WTC11 (cell line): Measurements from ENCODE around the gene FANK1. TPM values are rescaled to one million over a fixed set of nuclear protein-coding genes. Genes with fewer than 3 reads are reported as not detected.

Experiments used
- ATAC-seq: fragments of 200-7000 bp; cut with Tn5 transposase; 2 replicates; pipeline ENCODE4 v1.10.0; 2021; ENCODE audit warnings: mild to moderate bottlenecking, moderate library complexity
- CTCF ChIA-PET: fragments of 300-600 bp; sonication (Branson Sonifier 250); formaldehyde crosslinking; loops from one replicate; lab custom pipeline; 2021; ENCODE audit warnings: antibody characterized with exemption; lab: Charles Lee
- POLR2A ChIA-PET: fragments of 350-600 bp; sonication (Branson Sonifier 250); formaldehyde crosslinking; loops from one replicate; lab custom pipeline; 2021; ENCODE audit warnings: antibody characterized with exemption; lab: Charles Lee
- DNase-seq: peaks from one replicate; pipeline ENCODE4 v3.0.0; 2021; ENCODE audit warnings: low spot score
- H3K27ac Mint-ChIP-seq: 2 replicates; pipeline ENCODE4 v1.8.0; 2021; ENCODE audit warnings: mixed read lengths
- H3K27me3 Mint-ChIP-seq: 2 replicates; pipeline ENCODE4 v1.8.0; 2021; ENCODE audit warnings: low read depth, mild to moderate bottlenecking, moderate library complexity, mixed read lengths
- H3K36me3 Mint-ChIP-seq: 2 replicates; pipeline ENCODE4 v1.8.0; 2021; ENCODE audit warnings: mixed read lengths
- H3K4me1 Mint-ChIP-seq: 2 replicates; pipeline ENCODE4 v1.8.0; 2022; ENCODE audit warnings: mixed read lengths
- H3K4me3 Mint-ChIP-seq: 2 replicates; pipeline ENCODE4 v1.8.0; 2021; ENCODE audit warnings: mild to moderate bottlenecking, moderate library complexity, mixed read lengths
- H3K9me3 Mint-ChIP-seq: 2 replicates; pipeline ENCODE4 v1.8.0; 2021; ENCODE audit warnings: mixed read lengths
- ATF1 ChIP-seq: sonication (generic); formaldehyde crosslinking; IDR thresholded peaks from 2 replicates; pipeline ENCODE4 v1.8.1; 2023; ENCODE audit warnings: mild to moderate bottlenecking, moderate library complexity, missing genetic modification reagents
- CTCF ChIP-seq: fragments of 200-600 bp; IDR thresholded peaks from 2 replicates; pipeline ENCODE4 v1.8.0; 2022; ENCODE audit warnings: antibody characterized with exemption
- E2F4 ChIP-seq: sonication (generic); formaldehyde crosslinking; IDR thresholded peaks from 2 replicates; pipeline ENCODE4 v1.8.1; 2022; ENCODE audit warnings: low read depth, mild to moderate bottlenecking, moderate library complexity, missing genetic modification reagents, borderline replicate concordance
- E2F5 ChIP-seq: sonication (generic); formaldehyde crosslinking; IDR thresholded peaks from 2 replicates; pipeline ENCODE4 v1.8.1; 2022; ENCODE audit warnings: mild to moderate bottlenecking, moderate library complexity, missing genetic modification reagents
- GABPB1 ChIP-seq: sonication (generic); formaldehyde crosslinking; IDR thresholded peaks from 2 replicates; pipeline ENCODE4 v1.8.1; 2023; ENCODE audit warnings: mild to moderate bottlenecking, missing genetic modification reagents
- GRHL2 ChIP-seq: fragments of 250-450 bp; sonication (Bioruptor Pico); IDR thresholded peaks from 2 replicates; pipeline ENCODE4 v1.8.0; 2022; ENCODE audit warnings: mild to moderate bottlenecking, moderate library complexity; ENCODE audit not compliant: insufficient replicate concordance, severe bottlenecking
- GTF2I ChIP-seq: fragments of 250-450 bp; sonication (Bioruptor Pico); conservative IDR thresholded peaks from 2 replicates; pipeline ENCODE4 v1.4.0; 2021; ENCODE audit warnings: mild to moderate bottlenecking
- MLX ChIP-seq: sonication (generic); formaldehyde crosslinking; IDR thresholded peaks from 2 replicates; pipeline ENCODE4 v1.8.1; 2023; ENCODE audit warnings: mild to moderate bottlenecking, missing genetic modification reagents, moderate library complexity
- MYBL2 ChIP-seq: sonication (generic); formaldehyde crosslinking; IDR thresholded peaks from 2 replicates; pipeline ENCODE4 v1.8.1; 2023; ENCODE audit warnings: mild to moderate bottlenecking, moderate library complexity, missing genetic modification reagents
- NFATC4 ChIP-seq: fragments of 250-450 bp; sonication (Bioruptor Pico); IDR thresholded peaks from 2 replicates; pipeline ENCODE4 v1.9.0; 2021; ENCODE audit warnings: mild to moderate bottlenecking
- PRRX2 ChIP-seq: fragments of 250-450 bp; sonication (Bioruptor Pico); IDR thresholded peaks from 2 replicates; pipeline ENCODE4 v1.8.0; 2021; ENCODE audit warnings: mild to moderate bottlenecking
- SOX15 ChIP-seq: fragments of 250-450 bp; sonication (Bioruptor Pico); IDR thresholded peaks from 2 replicates; pipeline ENCODE4 v1.9.0; 2021; ENCODE audit warnings: mild to moderate bottlenecking
- SP1 ChIP-seq: sonication (generic); formaldehyde crosslinking; conservative IDR thresholded peaks from 2 replicates; pipeline ENCODE4 v1.8.1; 2022; ENCODE audit warnings: missing genetic modification reagents
- TCF7 ChIP-seq: sonication (generic); formaldehyde crosslinking; IDR thresholded peaks from 2 replicates; pipeline ENCODE4 v1.8.0; 2022; ENCODE audit warnings: mild to moderate bottlenecking, low read depth, missing genetic modification reagents, moderate library complexity
- TP53 ChIP-seq: sonication (generic); formaldehyde crosslinking; IDR thresholded peaks from 2 replicates; pipeline ENCODE4 v1.8.1; 2023; ENCODE audit warnings: mild to moderate bottlenecking, missing genetic modification reagents
- ZBTB21 ChIP-seq: sonication (generic); formaldehyde crosslinking; IDR thresholded peaks from 2 replicates; pipeline ENCODE4 v1.8.1; 2023; ENCODE audit warnings: mild to moderate bottlenecking, missing genetic modification reagents, borderline replicate concordance
- ZNF263 ChIP-seq: sonication (generic); formaldehyde crosslinking; IDR thresholded peaks from 2 replicates; pipeline ENCODE4 v1.8.1; 2022; ENCODE audit warnings: low read depth, mild to moderate bottlenecking, moderate library complexity, missing genetic modification reagents
- ZNF317 ChIP-seq: sonication (generic); formaldehyde crosslinking; IDR thresholded peaks from 2 replicates; pipeline ENCODE4 v1.8.1; 2023; ENCODE audit warnings: low read depth, mild to moderate bottlenecking, moderate library complexity, missing genetic modification reagents, borderline replicate concordance
- ZNF671 ChIP-seq: fragments of 250-450 bp; sonication (Bioruptor Pico); IDR thresholded peaks from 2 replicates; pipeline ENCODE4 v1.8.0; 2021; ENCODE audit warnings: mild to moderate bottlenecking
- total RNA-seq: library from RNA; stranded (reverse); gene quantifications from 3 replicates; pipeline ENCODE4 v1.2.3, GENCODE V29; 2021

FANK1 gene
- total RNA-seq, 1 experiment from 2014 or later, result 3.4 TPM

- Mint-ChIP-seq H3K27me3 (no peaks in the 10 kb centered on the region), H3K36me3 (no peaks in the 10 kb centered on the region), H3K4me3 (no peak overlapping the region), H3K27ac (no peak overlapping the region), H3K9me3 (peaks cover 5% of the 10 kb centered on the region), H3K4me1 (peaks cover 16% of the 10 kb centered on the region)
- ATAC-seq, result peak; percentile 80
- CTCF ChIA-PET, result interaction anchor here (0.7 to 3.6 kb wide), 17 partner anchors 8 to 621 kb away, joined by 3 to 46 read pairs (median 4); partner anchors contain the start of genes ADAM12 and DHX32
- POLR2A ChIA-PET, result interaction anchor here (0.8 to 1.0 kb wide), 2 partner anchors 15 to 189 kb away, joined by 3 read pairs; no protein-coding TSS in a partner anchor
- peak; percentile 35 for DNase-seq
- TF ChIP-seq ATF1 (no peak), CTCF (peak; percentile 10; the same call in 1 of the 2 replicates)
Observed at GRCh38 chr10:125976960-125977605, 80.7 kb downstream of the FANK1 start.

GRCh38 chr10:125979976-125980375, 83.6 kb downstream of the FANK1 start:
- no peak overlapping the region for H3K27ac Mint-ChIP-seq
- no peak for DNase-seq
- TF ChIP-seq MYBL2 (CRISPR knock-in tag), result no peak
- no peak for TF ChIP-seq ZBTB21 (CRISPR knock-in tag)
- TF ChIP-seq PRRX2, result no peak
- no peak for TF ChIP-seq MLX (CRISPR knock-in tag)
- no peak for TF ChIP-seq NFATC4 (CRISPR knock-in tag)
- no peak for TF ChIP-seq ATF1
- no peak for TF ChIP-seq GRHL2 (CRISPR knock-in tag)
- TF ChIP-seq SP1, result no peak
- TF ChIP-seq TP53 (CRISPR knock-in tag), result no peak
- no peak for TF ChIP-seq GTF2I
- no peak for TF ChIP-seq SOX15
- TF ChIP-seq GABPB1 (CRISPR knock-in tag), result no peak
- no peak for TF ChIP-seq ZNF317 (CRISPR knock-in tag)
- no peak for TF ChIP-seq ZNF263 (CRISPR knock-in tag)
- no peak for TF ChIP-seq TCF7 (CRISPR knock-in tag)
- no peak for TF ChIP-seq E2F5 (CRISPR knock-in tag)
- TF ChIP-seq E2F4 (CRISPR knock-in tag), result no peak
- TF ChIP-seq ZNF671 (CRISPR knock-in tag), result no peak
- no peak for ATAC-seq
- ChIA-PET CTCF (interaction anchor here (0.9 to 1.0 kb wide), 2 partner anchors 45 to 47 kb away, joined by 3 to 4 read pairs; no protein-coding TSS in a partner anchor), POLR2A (no interaction called here)
- peaks cover 2% of the 10 kb centered on the region for H3K9me3 Mint-ChIP-seq
- H3K4me1 Mint-ChIP-seq, result peaks cover 27% of the 10 kb centered on the region
- no peaks in the 10 kb centered on the region for H3K27me3 Mint-ChIP-seq
- no peak overlapping the region for H3K4me3 Mint-ChIP-seq
- no peaks in the 10 kb centered on the region for H3K36me3 Mint-ChIP-seq
